SK-N-MC (cell line): ENCODE data around the gene DOCK4.

Experiments
- EZH2 ChIP-seq: fragments of 200-600 bp; sonication (generic); IDR thresholded peaks from one replicate; pipeline ENCODE4 v1.6.1; 2017; ENCODE audit warnings: antibody characterized with exemption
- FOXP2 ChIP-seq: optimal IDR thresholded peaks from 2 replicates; pipeline ENCODE3; 2011; ENCODE audit warnings: mild to moderate bottlenecking, moderate library complexity; ENCODE audit not compliant: insufficient read depth; ENCODE audit errors: extremely low read length, control extremely low read depth
- POLR2AphosphoS5 ChIP-seq: IDR thresholded peaks from 2 replicates; pipeline ENCODE4 v1.6.1; 2012; ENCODE audit warnings: mild to moderate bottlenecking, low read depth, low read length, borderline replicate concordance

- TF ChIP-seq POLR2AphosphoS5, result no peak
- TF ChIP-seq EZH2, result no peak
- no peak for TF ChIP-seq FOXP2
Measured at GRCh38 chr7:111718886-111719285, 487.3 kb downstream of the DOCK4 start.
